ENCODE measurements around the gene HSD17B8. TPM values are rescaled to one million over a fixed set of nuclear protein-coding genes. Genes with fewer than 3 reads are reported as not detected.

HSD17B8 gene
- total and polyA plus RNA-seq, 10 donors, result 8.7 to 24.1 (median 16.1) TPM

GRCh38 chr6:33192671-33193602, 11.5 kb upstream of the HSD17B8 start:
- H3K27me3 ChIP-seq (replicated peaks in 1 of 7), result peaks cover 0 to 55% (median 17%) of the 10 kb centered on the region in 7 donors
- H3K36me3 ChIP-seq, result peaks cover 0 to 45% (median 35%) of the 10 kb centered on the region in 6 donors
- peaks cover 5 to 48% (median 30%) of the 10 kb centered on the region in 6 donors for H3K4me1 ChIP-seq
- intact Hi-C loops (cut with DNase I; ENCODE audit: low total_unique reads), result no loop called here
- DNase-seq, result peak; percentile 86
- H3K9me3 ChIP-seq, result no peaks in the 10 kb centered on the region
- peak overlapping the region in 5 of 8 donors; percentile 14 to 43 (median 32) for H3K27ac ChIP-seq
- peak overlapping the region; percentile 3 to 64 (median 24) for H3K4me3 ChIP-seq
- TF ChIP-seq POLR2AphosphoS5 (IDR thresholded peaks at IDR 0.05) (peak in 2 of 3 donors; percentile 37 to 38), POLR2A (IDR thresholded peaks at IDR 0.05) (no peak)
- WGBS, 5 donors, result 2 to 12% (median 4%) methylated on average over 41 to 72 of the region's 72 CpGs

GRCh38 chr6:33193619-33194018, 10.8 kb upstream of the HSD17B8 start:
- Histone ChIP-seq H3K36me3 (peaks cover 0 to 50% (median 35%) of the 10 kb centered on the region in 6 donors), H3K27me3 (replicated peaks in 1 of 7) (peaks cover 0 to 50% (median 17%) of the 10 kb centered on the region in 7 donors), H3K27ac (peak overlapping the region in 5 of 8 donors; percentile 14 to 43 (median 26)), H3K4me1 (peaks cover 8 to 55% (median 36%) of the 10 kb centered on the region in 6 donors), H3K9me3 (no peaks in the 10 kb centered on the region), H3K4me3 (peak overlapping the region in 4 of 8 donors; percentile 24 to 64 (median 40))
- no peak for DNase-seq
- peak in 1 of 3 donors; percentile 6 for TF ChIP-seq POLR2AphosphoS5 (IDR thresholded peaks at IDR 0.05)
- no peak for TF ChIP-seq POLR2A (IDR thresholded peaks at IDR 0.05)
- 64 to 84% (median 75%) methylated on average over 6 of the region's 6 CpGs for WGBS, 5 donors
- intact Hi-C loops (cut with DNase I; ENCODE audit: low total_unique reads), result no loop called here

GRCh38 chr6:33194431-33194979, 9.9 kb upstream of the HSD17B8 start:
- peak; percentile 50 for DNase-seq
- H3K9me3 ChIP-seq, result no peaks in the 10 kb centered on the region
- H3K4me3 ChIP-seq, result no peak overlapping the region
- peaks cover 13 to 64% (median 45%) of the 10 kb centered on the region in 6 donors for H3K4me1 ChIP-seq
- H3K27me3 ChIP-seq (replicated peaks in 1 of 7), result peaks cover 0 to 41% (median 17%) of the 10 kb centered on the region in 7 donors
- H3K36me3 ChIP-seq, result peaks cover 0 to 50% (median 35%) of the 10 kb centered on the region in 6 donors
- no peak for TF ChIP-seq POLR2AphosphoS5 (IDR thresholded peaks at IDR 0.05)
- TF ChIP-seq CTCF (IDR thresholded peaks at IDR 0.05 in 8 of 11, conservative IDR thresholded peaks at IDR 0.05 in 3 of 11), result no peak
- TF ChIP-seq POLR2A (IDR thresholded peaks at IDR 0.05), result no peak
- WGBS, 5 donors, result 78 to 84% (median 80%) methylated on average over 8 of the region's 8 CpGs
- no peak overlapping the region for H3K27ac ChIP-seq
- intact Hi-C loops (cut with DNase I; ENCODE audit: low total_unique reads), result no loop called here

GRCh38 chr6:33195304-33196165, 8.9 kb upstream of the HSD17B8 start:
- Histone ChIP-seq H3K4me1 (peaks cover 14 to 69% (median 48%) of the 10 kb centered on the region in 6 donors), H3K27me3 (replicated peaks in 1 of 7) (peaks cover 0 to 31% (median 16%) of the 10 kb centered on the region in 7 donors), H3K4me3 (no peak overlapping the region), H3K27ac (no peak overlapping the region), H3K36me3 (peaks cover 0 to 50% (median 35%) of the 10 kb centered on the region in 6 donors), H3K9me3 (no peaks in the 10 kb centered on the region)
- WGBS, 5 donors, result 87 to 92% (median 89%) methylated on average over 14 to 15 of the region's 15 CpGs
- TF ChIP-seq POLR2AphosphoS5 (IDR thresholded peaks at IDR 0.05) (peak in 2 of 3 donors; percentile 13 to 22), POLR2A (IDR thresholded peaks at IDR 0.05) (no peak)
- DNase-seq, result no peak
- intact Hi-C loops (cut with DNase I; ENCODE audit: low total_unique reads), result no loop called here

Measured in spleen (tissue), 11 donors.